Transverse colon (tissue), 4 donors: ENCODE measurements around the gene NTNG1. TPM values are rescaled to one million over a fixed set of nuclear protein-coding genes. Genes with fewer than 3 reads are reported as not detected.

ENCODE experiments used
- DNase-seq: peaks from one replicate; pipeline ENCODE4 v3.0.0-alpha.2; 2019
- H3K27ac ChIP-seq, 4 donors: fragments of 200-600 bp; sonication (generic); 2 replicates each; pipeline ENCODE4 v1.5.1; 2016 to 2018; ENCODE audit warnings: inconsistent platforms in 4 of 4
- H3K27me3 ChIP-seq: fragments of 200-600 bp; sonication (generic); 2 replicates; pipeline ENCODE4 v1.5.1; 2017; ENCODE audit warnings: inconsistent platforms
- H3K36me3 ChIP-seq, 4 donors: fragments of 200-600 bp; sonication (generic); 2 replicates each; pipeline ENCODE4 v1.5.1; 2017 to 2019; ENCODE audit warnings: inconsistent platforms in 4 of 4
- H3K4me1 ChIP-seq, 4 donors: fragments of 200-600 bp; sonication (generic); 2 replicates each; pipeline ENCODE4 v1.5.1; 2017 to 2020; ENCODE audit warnings: inconsistent platforms in 4 of 4
- H3K4me3 ChIP-seq, 4 donors: fragments of 200-600 bp; sonication (generic); 1 replicate in 1 of 4; 2 replicates in 3 of 4; pipeline versions ENCODE4 v1.5.1 to v1.6.1; 2017 to 2019; ENCODE audit warnings: inconsistent platforms in 4 of 4
- H3K9me3 ChIP-seq, 2 donors: fragments of 200-600 bp; sonication (generic); 2 replicates each; pipeline ENCODE4 v1.5.1; 2017 to 2019; ENCODE audit warnings: inconsistent platforms in 2 of 2
- EP300 ChIP-seq: sonication (generic); formaldehyde crosslinking; IDR thresholded peaks from one replicate; pipeline ENCODE4 v1.6.1; 2017; ENCODE audit warnings: antibody characterized with exemption, low read depth
- POLR2A ChIP-seq: fragments of 450-650 bp; IDR thresholded peaks from one replicate; pipeline ENCODE4 v1.6.1; 2016; ENCODE audit warnings: antibody characterized with exemption, mild to moderate bottlenecking, moderate library complexity
- POLR2AphosphoS5 ChIP-seq, 3 donors: sonication (generic); formaldehyde crosslinking; IDR thresholded peaks; one replicate each; pipeline ENCODE4 v1.6.1; 2016; ENCODE audit warnings: antibody characterized with exemption in 3 of 3
- whole genome bisulfite sequencing, 2 donors: methylation state at CpG; one replicate each; pipeline ENCODE4 v1.1.5; 2018; ENCODE audit warnings: low coverage in 1 of 2; 5-methylcytosine and 5-hydroxymethylcytosine counted together
- in situ Hi-C, 4 donors: fragments of 200-750 bp; cut with MboI; loops; one replicate each; pipeline versions ENCODE4 v1.15.0 to v1.15.1; 2017; ENCODE audit warnings: low sequenced_read_pairs in 3 of 4, low pct_ligation_motif_present in 1 of 4, low pct_unique_long_range_greater_than_20kb in 1 of 4
- intact Hi-C: fragments of 100-400 bp; cut with DNase I; formaldehyde crosslinking; loops from one replicate; pipeline ENCODE4 v1.15.1; 2023; ENCODE audit warnings: low total_unique reads
- total RNA-seq, 4 donors: library from RNA; depleted of rRNA; stranded (reverse); fragments of >200 nt; gene quantifications; one replicate each; pipeline ENCODE4 v1.1.0, GENCODE V29; 2016
- TF ChIP-seq, protein P1 (sequence below), 5 experiments: fragments of 200-600 bp in 3 of 5; fragments of 450-650 bp in 2 of 5; sonication (generic) in 3 of 5; IDR thresholded peaks; 1 replicate in 2 of 5; 2 replicates in 3 of 5; pipeline ENCODE4 v1.5.1; 2016 to 2017; ENCODE audit warnings: antibody characterized with exemption in 5 of 5, inconsistent platforms in 3 of 5, mild to moderate bottlenecking in 2 of 5, moderate library complexity in 1 of 5

NTNG1 gene
- total RNA-seq, 4 donors from 2014 or later: 1.8 to 6.4 (median 3.5) TPM; not detected in 1

- intact Hi-C loops: no loop called here
- Histone ChIP-seq H3K27me3 (peaks cover 47% of the 10 kb centered on the region), H3K27ac (no peak overlapping the region), H3K9me3 (no peaks in the 10 kb centered on the region), H3K4me3 (no peak overlapping the region), H3K4me1 (peaks cover 0 to 15% (median 7%) of the 10 kb centered on the region in 4 donors), H3K36me3 (no peaks in the 10 kb centered on the region)
- no peak for DNase-seq
- in situ Hi-C loops: no loop called here
- TF ChIP-seq POLR2A (no peak), POLR2AphosphoS5 (IDR thresholded peaks at IDR 0.05) (no peak), EP300 (no peak)
- TF ChIP-seq, protein P1, sequence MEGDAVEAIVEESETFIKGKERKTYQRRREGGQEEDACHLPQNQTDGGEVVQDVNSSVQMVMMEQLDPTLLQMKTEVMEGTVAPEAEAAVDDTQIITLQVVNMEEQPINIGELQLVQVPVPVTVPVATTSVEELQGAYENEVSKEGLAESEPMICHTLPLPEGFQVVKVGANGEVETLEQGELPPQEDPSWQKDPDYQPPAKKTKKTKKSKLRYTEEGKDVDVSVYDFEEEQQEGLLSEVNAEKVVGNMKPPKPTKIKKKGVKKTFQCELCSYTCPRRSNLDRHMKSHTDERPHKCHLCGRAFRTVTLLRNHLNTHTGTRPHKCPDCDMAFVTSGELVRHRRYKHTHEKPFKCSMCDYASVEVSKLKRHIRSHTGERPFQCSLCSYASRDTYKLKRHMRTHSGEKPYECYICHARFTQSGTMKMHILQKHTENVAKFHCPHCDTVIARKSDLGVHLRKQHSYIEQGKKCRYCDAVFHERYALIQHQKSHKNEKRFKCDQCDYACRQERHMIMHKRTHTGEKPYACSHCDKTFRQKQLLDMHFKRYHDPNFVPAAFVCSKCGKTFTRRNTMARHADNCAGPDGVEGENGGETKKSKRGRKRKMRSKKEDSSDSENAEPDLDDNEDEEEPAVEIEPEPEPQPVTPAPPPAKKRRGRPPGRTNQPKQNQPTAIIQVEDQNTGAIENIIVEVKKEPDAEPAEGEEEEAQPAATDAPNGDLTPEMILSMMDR (IDR thresholded peaks at IDR 0.05): no peak
- 66 to 76% methylated on average over 3 of the region's 3 CpGs for WGBS, 2 donors
These were observed 4.8 kb downstream of the NTNG1 start for GRCh38 chr1:107145637-107146036.

DNA sequence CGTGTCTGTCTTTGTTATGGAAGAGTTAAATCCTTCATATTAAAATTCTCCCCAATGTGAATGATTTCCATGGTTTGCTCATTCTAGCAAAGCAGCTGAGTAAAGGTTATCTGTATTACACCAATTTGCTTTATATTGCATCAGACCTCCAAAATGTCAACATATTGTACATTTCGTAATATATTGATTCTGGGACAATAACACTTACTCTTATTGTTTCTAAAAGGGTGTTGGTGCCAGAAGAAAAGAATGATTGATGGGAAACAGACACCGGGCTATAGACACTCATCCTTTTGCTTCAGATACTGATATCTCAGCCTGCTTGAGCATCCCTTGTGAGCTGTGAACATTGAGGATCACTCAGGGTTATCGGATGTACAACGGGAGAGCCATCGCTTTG is 7.0 kb downstream of the NTNG1 start:
- no peak for DNase-seq
- intact Hi-C loops: no loop called here
- Histone ChIP-seq H3K4me3 (no peak overlapping the region), H3K27ac (no peak overlapping the region), H3K27me3 (peaks cover 25% of the 10 kb centered on the region), H3K9me3 (no peaks in the 10 kb centered on the region), H3K4me1 (no peaks in the 10 kb centered on the region), H3K36me3 (no peaks in the 10 kb centered on the region)
- WGBS, 2 donors: 58 to 74% methylated on average over 6 of the region's 6 CpGs
- TF ChIP-seq, protein P1 (IDR thresholded peaks at IDR 0.05): no peak
- no peak for TF ChIP-seq POLR2AphosphoS5 (IDR thresholded peaks at IDR 0.05)
- no peak for TF ChIP-seq EP300
- TF ChIP-seq POLR2A: no peak
- in situ Hi-C loops: no loop called here

GRCh38 chr1:107149946-107150345 is 9.1 kb downstream of the NTNG1 start:
- 57 to 81% methylated on average over 1 of the region's 1 CpG for WGBS, 2 donors
- in situ Hi-C loops (no loop called here), intact Hi-C loops (no loop called here)
- H3K36me3 ChIP-seq: no peaks in the 10 kb centered on the region
- no peak for TF ChIP-seq POLR2A
- TF ChIP-seq POLR2AphosphoS5 (IDR thresholded peaks at IDR 0.05): no peak
- TF ChIP-seq EP300: no peak
- TF ChIP-seq, protein P1 (IDR thresholded peaks at IDR 0.05): no peak
- H3K4me3 ChIP-seq: no peak overlapping the region
- H3K27ac ChIP-seq: no peak overlapping the region
- no peaks in the 10 kb centered on the region for H3K4me1 ChIP-seq
- H3K27me3 ChIP-seq: peaks cover 5% of the 10 kb centered on the region
- no peak for DNase-seq
- H3K9me3 ChIP-seq: no peaks in the 10 kb centered on the region

- no peak overlapping the region for H3K27ac ChIP-seq
- no peaks in the 10 kb centered on the region for H3K27me3 ChIP-seq
- in situ Hi-C loops (no loop called here), intact Hi-C loops (no loop called here)
- H3K36me3 ChIP-seq: no peaks in the 10 kb centered on the region
- no peak for DNase-seq
- TF ChIP-seq EP300: no peak
- TF ChIP-seq POLR2AphosphoS5 (IDR thresholded peaks at IDR 0.05): no peak
- TF ChIP-seq, protein P1 (IDR thresholded peaks at IDR 0.05): no peak
- TF ChIP-seq POLR2A: no peak
- H3K4me3 ChIP-seq: no peak overlapping the region
- H3K9me3 ChIP-seq: no peaks in the 10 kb centered on the region
- H3K4me1 ChIP-seq: no peaks in the 10 kb centered on the region
- 90% methylated on average over 2 to 3 of the region's 3 CpGs for WGBS, 2 donors
These were observed 10.5 kb downstream of the NTNG1 start for GRCh38 chr1:107151295-107151694.
